BJ (cell line): ENCODE results near the gene ADAT3. TPM values are rescaled to one million over a fixed set of nuclear protein-coding genes. Genes with fewer than 3 reads are reported as not detected.

Experiments used
- CTCF ChIA-PET: fragments of 350-600 bp; formaldehyde crosslinking; extraction: SDS; loops from one replicate; lab custom pipeline; 2021; ENCODE audit warnings: antibody characterized with exemption, inconsistent platforms; lab: Yijun Ruan, JAX
- POLR2A ChIA-PET: fragments of 300-600 bp; sonication (Branson Sonifier 250); formaldehyde crosslinking; extraction: SDS; loops from one replicate; lab custom pipeline; 2021; ENCODE audit warnings: antibody characterized with exemption; lab: Charles Lee
- DNase-seq: peaks from one replicate; pipeline ENCODE4 v3.0.0-alpha.2; 2011; ENCODE audit warnings: low read depth
- H3K27me3 ChIP-seq: 2 replicates; pipeline ENCODE4 v1.6.0; 2011; ENCODE audit warnings: low read length; ENCODE audit not compliant: control insufficient read depth, insufficient read depth
- H3K36me3 ChIP-seq: 2 replicates; pipeline ENCODE4 v1.5.1; 2011; ENCODE audit warnings: low read length; ENCODE audit not compliant: control insufficient read depth, insufficient read depth
- H3K4me3 ChIP-seq: 2 replicates; pipeline ENCODE4 v1.5.1; 2011; ENCODE audit warnings: low read depth, mild to moderate bottlenecking, control low read depth, low read length
- CTCF ChIP-seq: IDR thresholded peaks from 2 replicates; pipeline ENCODE4 v1.5.1; 2011; ENCODE audit warnings: low read depth, mild to moderate bottlenecking, control low read depth, inconsistent platforms, low read length, moderate library complexity; ENCODE audit not compliant: insufficient read depth
- polyA minus RNA-seq: library from RNA; depleted of rRNA, polyadenylated mRNA; stranded (reverse); fragments of >200 nt; gene quantifications from 2 replicates; pipeline ENCODE4 v1.2.3, GENCODE V29; 2011; rRNA and poly(A)+ RNA removed
- polyA plus RNA-seq: library from polyadenylated mRNA; depleted of rRNA; stranded (reverse); fragments of >200 nt; gene quantifications from 2 replicates; pipeline ENCODE4 v1.2.3, GENCODE V29; 2011; rRNA removed

The ADAT3 gene
- 0.56 and 0.64 TPM in 2 replicates for polyA plus RNA-seq
- polyA minus RNA-seq, result 0.36 and 0.66 TPM in 2 replicates

DNA sequence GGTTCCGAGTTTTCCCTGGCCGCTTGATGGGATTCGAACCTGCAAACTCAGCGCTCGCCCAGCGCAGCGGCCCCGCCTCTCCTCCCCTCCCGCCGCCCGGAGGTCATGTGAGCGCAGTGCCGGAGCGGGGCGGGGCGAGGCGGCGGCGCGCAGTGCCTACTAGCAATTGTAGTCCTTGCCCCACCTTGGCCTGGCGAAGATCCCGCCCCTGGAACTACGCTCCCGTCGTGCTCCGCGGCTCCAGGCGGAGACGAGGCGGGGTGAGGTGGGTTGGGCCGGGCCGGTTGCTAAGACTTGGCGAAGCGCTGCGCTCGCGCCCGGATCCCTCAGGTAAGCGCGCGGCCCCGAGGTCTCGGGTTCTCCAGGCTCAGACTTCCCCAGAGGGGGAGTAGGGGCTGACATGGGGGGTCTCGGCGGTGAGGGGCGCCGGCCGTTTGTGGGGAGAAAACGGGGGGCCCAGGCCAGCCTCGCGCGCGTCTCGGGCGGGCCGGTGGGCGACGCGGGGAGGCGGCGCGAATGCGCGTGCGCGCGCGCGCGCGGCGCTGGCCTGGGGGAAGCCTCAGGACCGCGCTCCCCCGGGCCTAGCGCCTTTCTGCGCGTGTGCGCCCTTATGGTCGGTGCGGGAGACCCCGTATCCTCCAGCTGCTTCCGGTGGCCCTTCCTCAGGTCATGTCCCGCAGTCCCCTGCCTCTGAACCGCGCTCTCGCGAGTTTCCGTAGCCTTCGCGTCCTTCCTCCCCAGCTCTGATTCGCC, at the start of gene ADAT3, which contains the start of gene SCAMP4:
Gene ADAT3, plus strand, starts transcription at position 290 of the 753 bp plus-strand sequence. CDS start 6,649 bp downstream, outside the sequence.
Gene SCAMP4, plus strand, starts transcription at position 290 of the 753 bp plus-strand sequence. CDS start 9,621 bp downstream, outside the sequence.
- ChIA-PET CTCF (interaction anchor here (0.6 to 1.2 kb wide), 2 partner anchors 20 to 40 kb away, joined by 3 to 4 read pairs; no protein-coding TSS in a partner anchor), POLR2A (no interaction called here)
- Histone ChIP-seq H3K4me3 (peak within 1 kb of the TSS; percentile 66), H3K36me3 (no peaks in the 10 kb centered on the region), H3K27me3 (no peaks in the 10 kb centered on the region)
- no peak for TF ChIP-seq CTCF
- DNase-seq, result peak; percentile 92

- H3K36me3 ChIP-seq, result peaks cover 1% of the 10 kb centered on the region
- ChIA-PET POLR2A (no interaction called here), CTCF (interaction anchor here (1.5 to 3.9 kb wide), 4 partner anchors 9 to 30 kb away, joined by 3 to 24 read pairs (median 7); no protein-coding TSS in a partner anchor)
- no peak for TF ChIP-seq CTCF
- DNase-seq, result no peak
- no peaks in the 10 kb centered on the region for H3K27me3 ChIP-seq
- H3K4me3 ChIP-seq, result peak overlapping the region; percentile 48
Measured at GRCh38 chr19:1855828-1856255, 49.4 kb upstream of the ADAT3 start.

GRCh38 chr19:1856345-1856697, 48.9 kb upstream of the ADAT3 start:
- ChIA-PET POLR2A (no interaction called here), CTCF (interaction anchor here (1.1 to 3.9 kb wide), 4 partner anchors 10 to 41 kb away, joined by 4 to 24 read pairs (median 6); no protein-coding TSS in a partner anchor)
- TF ChIP-seq CTCF, result no peak

DNA sequence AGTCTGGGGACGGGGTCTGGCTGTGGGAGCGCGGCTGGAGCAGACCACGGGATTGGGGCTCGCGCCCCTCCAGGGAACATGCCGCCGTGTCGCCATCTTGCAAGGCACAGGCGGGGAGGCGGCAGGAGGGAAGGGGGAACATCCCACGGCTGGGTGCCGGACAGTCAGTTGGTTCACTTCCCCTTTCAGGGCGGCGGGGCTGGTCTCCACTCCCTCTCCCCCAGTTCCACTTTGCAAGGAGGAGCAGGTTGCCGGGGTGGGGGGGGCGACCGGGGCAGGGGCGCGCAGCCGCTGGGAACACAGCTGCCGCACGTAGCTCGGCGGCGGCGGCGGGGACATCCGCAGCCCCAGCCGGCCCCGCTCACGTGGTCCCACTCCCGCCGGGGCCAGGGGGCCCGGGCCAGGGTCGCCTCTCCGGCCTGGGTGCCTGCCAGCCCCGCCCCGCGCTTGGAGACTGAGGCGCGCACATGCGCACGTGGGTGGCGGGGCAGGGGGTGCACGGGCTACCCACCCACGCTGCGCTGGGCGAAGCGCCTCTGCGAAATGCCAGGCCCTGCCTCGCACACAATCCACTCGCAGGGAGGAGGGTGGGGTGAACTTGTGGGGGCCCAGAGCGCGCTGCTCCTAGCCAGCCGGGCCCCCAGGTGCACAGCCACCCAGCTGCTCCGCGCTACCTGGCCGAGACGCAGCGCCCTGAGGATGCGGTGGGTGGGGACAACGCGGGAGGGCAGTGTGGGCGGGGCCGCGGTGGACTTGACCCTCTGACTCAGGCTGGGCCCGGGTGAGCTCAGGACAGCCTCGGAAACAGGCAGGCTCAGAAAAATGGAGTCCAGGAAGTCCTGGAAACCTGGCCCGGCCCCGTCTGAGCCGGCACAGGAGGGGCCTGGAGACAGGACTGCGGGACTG, 48.2 kb upstream of the ADAT3 start:
- ChIA-PET CTCF (interaction anchor here (0.6 to 3.9 kb wide), 7 partner anchors 8 to 338 kb away, joined by 3 to 24 read pairs (median 4); no protein-coding TSS in a partner anchor), POLR2A (interaction anchor here (0.6 kb wide), 2 partner anchors 282 to 582 kb away, joined by 3 to 5 read pairs; partner anchors contain the start of gene FAM174C)
- H3K27me3 ChIP-seq, result no peaks in the 10 kb centered on the region
- TF ChIP-seq CTCF, result no peak
- peaks cover 1% of the 10 kb centered on the region; the same call in 1 of the 2 replicates for H3K36me3 ChIP-seq
- peak; percentile 24 for DNase-seq
- H3K4me3 ChIP-seq, result peak overlapping the region; percentile 48

More at GRCh38 chr19:1856345-1856697, 48.9 kb upstream of the ADAT3 start:
- peak overlapping the region; percentile 48 for H3K4me3 ChIP-seq
- H3K36me3 ChIP-seq, result peaks cover 1% of the 10 kb centered on the region
- DNase-seq, result no peak
- no peaks in the 10 kb centered on the region for H3K27me3 ChIP-seq
